Activated CD8-positive, alpha-beta T cell treated with anti-CD3 and anti-CD28 coated beads for 36 hours (primary cell): ENCODE data around the gene CEP350. TPM values are rescaled to one million over a fixed set of nuclear protein-coding genes. Genes with fewer than 3 reads are reported as not detected.

ENCODE experiments used
- ATAC-seq: fragments of 200-7000 bp; cut with Tn5 transposase; one replicate; pipeline ENCODE4 v1.10.0; 2021; ENCODE audit warnings: mild to moderate bottlenecking, moderate library complexity
- CTCF ChIA-PET: fragments of 350-600 bp; sonication (Branson Sonifier 250); formaldehyde crosslinking; loops from one replicate; lab custom pipeline; 2021; ENCODE audit warnings: antibody characterized with exemption; lab: Charles Lee
- POLR2A ChIA-PET: fragments of 350-600 bp; sonication (Branson Sonifier 250); formaldehyde crosslinking; loops from one replicate; lab custom pipeline; 2021; ENCODE audit warnings: antibody characterized with exemption; lab: Charles Lee
- DNase-seq: peaks from one replicate; pipeline ENCODE4 v3.0.0-alpha.2; 2020
- H3K27ac Mint-ChIP-seq: one replicate; pipeline ENCODE4 v1.8.0; 2021; ENCODE audit warnings: mild to moderate bottlenecking, mixed read lengths
- H3K27me3 Mint-ChIP-seq: one replicate; pipeline ENCODE4 v1.8.0; 2021; ENCODE audit warnings: mixed read lengths
- H3K36me3 Mint-ChIP-seq: one replicate; pipeline ENCODE4 v1.8.0; 2021; ENCODE audit warnings: low read depth, mixed read lengths
- H3K4me1 Mint-ChIP-seq: one replicate; pipeline ENCODE4 v1.8.0; 2021; ENCODE audit warnings: low read depth, mixed read lengths
- H3K4me3 Mint-ChIP-seq: one replicate; pipeline ENCODE4 v1.8.0; 2021; ENCODE audit warnings: mild to moderate bottlenecking, moderate library complexity, mixed read lengths
- H3K9me3 Mint-ChIP-seq: one replicate; pipeline ENCODE4 v1.8.0; 2021; ENCODE audit warnings: mixed read lengths
- intact Hi-C: fragments of 100-400 bp; cut with micrococcal nuclease; formaldehyde crosslinking; loops from one replicate; pipeline ENCODE4 v1.10.0; 2022
- total RNA-seq, 2 experiments: library from RNA; stranded (reverse); gene quantifications; one replicate each; pipeline ENCODE4 v1.2.3, GENCODE V29; 2021
- TF ChIP-seq, protein P1 (sequence below): fragments of 200-600 bp; IDR thresholded peaks from one replicate; pipeline ENCODE4 v1.8.0; 2022; ENCODE audit warnings: antibody characterized with exemption, mild to moderate bottlenecking

The CEP350 gene
- total RNA-seq, 2 experiments from 2014 or later = 38.9 to 42.3 TPM

DNA sequence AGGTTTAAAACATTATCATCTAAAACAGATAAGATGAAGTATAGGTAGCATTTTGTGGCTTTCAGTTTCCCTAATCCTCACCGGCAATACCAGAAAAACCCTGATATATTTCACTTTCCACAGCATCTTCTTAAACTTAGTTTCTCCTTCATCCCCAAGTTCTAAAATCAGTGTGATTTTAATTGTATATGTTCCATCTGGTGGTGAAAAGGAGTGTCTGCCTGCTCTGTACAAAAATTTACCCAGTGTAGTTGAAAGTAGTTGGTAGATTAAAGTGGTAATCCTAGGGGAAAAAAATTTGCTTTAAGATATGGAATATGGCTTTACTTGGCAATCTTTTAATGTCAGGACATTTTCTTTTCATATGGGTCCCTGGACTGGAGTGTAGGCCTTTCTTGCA lies 74.3 kb downstream of the CEP350 start:
- Mint-ChIP-seq H3K27ac (peak overlapping the region; percentile 8), H3K36me3 (peaks cover 18% of the 10 kb centered on the region), H3K27me3 (no peaks in the 10 kb centered on the region), H3K4me3 (no peak overlapping the region), H3K9me3 (no peaks in the 10 kb centered on the region), H3K4me1 (peaks cover 3% of the 10 kb centered on the region)
- intact Hi-C loops = no loop called here
- DNase-seq = no peak
- TF ChIP-seq, protein P1, sequence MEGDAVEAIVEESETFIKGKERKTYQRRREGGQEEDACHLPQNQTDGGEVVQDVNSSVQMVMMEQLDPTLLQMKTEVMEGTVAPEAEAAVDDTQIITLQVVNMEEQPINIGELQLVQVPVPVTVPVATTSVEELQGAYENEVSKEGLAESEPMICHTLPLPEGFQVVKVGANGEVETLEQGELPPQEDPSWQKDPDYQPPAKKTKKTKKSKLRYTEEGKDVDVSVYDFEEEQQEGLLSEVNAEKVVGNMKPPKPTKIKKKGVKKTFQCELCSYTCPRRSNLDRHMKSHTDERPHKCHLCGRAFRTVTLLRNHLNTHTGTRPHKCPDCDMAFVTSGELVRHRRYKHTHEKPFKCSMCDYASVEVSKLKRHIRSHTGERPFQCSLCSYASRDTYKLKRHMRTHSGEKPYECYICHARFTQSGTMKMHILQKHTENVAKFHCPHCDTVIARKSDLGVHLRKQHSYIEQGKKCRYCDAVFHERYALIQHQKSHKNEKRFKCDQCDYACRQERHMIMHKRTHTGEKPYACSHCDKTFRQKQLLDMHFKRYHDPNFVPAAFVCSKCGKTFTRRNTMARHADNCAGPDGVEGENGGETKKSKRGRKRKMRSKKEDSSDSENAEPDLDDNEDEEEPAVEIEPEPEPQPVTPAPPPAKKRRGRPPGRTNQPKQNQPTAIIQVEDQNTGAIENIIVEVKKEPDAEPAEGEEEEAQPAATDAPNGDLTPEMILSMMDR = no peak
- no peak for ATAC-seq
- ChIA-PET POLR2A (interaction anchor here (1.4 kb wide), 1 partner anchor 74 kb away, joined by 4 read pairs; the partner anchor contains the start of gene CEP350), CTCF (no interaction called here)

DNA sequence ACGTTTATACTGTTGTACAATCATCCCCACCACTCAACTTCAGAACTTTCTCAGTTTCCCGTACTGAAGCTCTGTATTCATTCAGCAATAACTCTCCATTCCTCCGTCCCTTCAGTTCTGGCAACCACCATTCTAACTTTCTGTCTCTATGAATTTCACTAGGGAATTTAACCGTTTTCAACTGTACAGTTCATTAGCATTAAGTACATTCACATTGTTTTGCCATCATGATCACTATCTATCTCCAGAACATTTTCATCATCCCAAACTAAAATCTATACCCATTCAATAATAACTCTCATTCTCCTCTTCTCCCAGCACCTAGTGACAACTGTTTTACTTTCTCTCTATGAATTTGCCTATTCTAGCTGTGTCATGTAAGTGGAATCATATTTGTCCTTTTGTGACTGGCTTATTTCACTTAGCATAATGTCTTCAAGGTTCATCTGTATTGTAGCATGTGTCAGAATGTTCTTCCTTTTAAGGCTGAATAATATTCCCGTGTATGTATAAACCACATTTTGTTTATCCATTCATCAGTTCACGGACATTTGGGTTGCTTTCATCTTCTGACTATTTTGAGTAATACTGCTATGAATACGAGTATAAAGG lies 75.0 kb downstream of the CEP350 start:
- no peak overlapping the region for H3K27ac Mint-ChIP-seq

DNA sequence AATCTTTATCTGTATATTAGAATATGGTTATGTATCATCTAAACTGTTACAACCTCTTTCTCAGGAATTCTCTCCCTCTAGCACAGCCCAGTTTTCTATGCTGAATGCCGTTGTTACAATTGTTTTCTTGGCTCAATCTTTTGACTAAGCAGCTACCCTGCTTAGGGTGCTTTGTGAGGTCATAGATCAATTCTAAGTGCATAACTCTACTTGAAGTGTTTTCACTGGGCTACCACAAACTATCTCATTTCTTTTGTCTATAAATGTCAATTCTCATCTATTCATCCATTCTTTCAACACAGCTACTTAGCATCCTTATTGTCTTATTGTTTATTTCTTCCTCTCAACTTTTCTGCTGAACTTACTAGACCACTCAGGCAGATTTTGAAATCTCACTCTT lies 77.1 kb downstream of the CEP350 start:
- Mint-ChIP-seq H3K4me1 (peaks cover 3% of the 10 kb centered on the region), H3K27ac (no peak overlapping the region), H3K4me3 (no peak overlapping the region), H3K9me3 (no peaks in the 10 kb centered on the region), H3K27me3 (no peaks in the 10 kb centered on the region), H3K36me3 (peaks cover 21% of the 10 kb centered on the region)
- CTCF ChIA-PET = interaction anchor here (1.1 kb wide), 1 partner anchor 164 kb away, joined by 4 read pairs; no protein-coding TSS in a partner anchor
- intact Hi-C loops = no loop called here
- POLR2A ChIA-PET = interaction anchor here (0.6 kb wide), 1 partner anchor 98 kb away, joined by 3 read pairs; no protein-coding TSS in a partner anchor
- ATAC-seq = no peak
- DNase-seq = no peak
- TF ChIP-seq, protein P1 = no peak

More for the DNA sequence above, 75.0 kb downstream of the CEP350 start:
- H3K27me3 Mint-ChIP-seq = no peaks in the 10 kb centered on the region
- ChIA-PET CTCF (no interaction called here), POLR2A (no interaction called here)
- H3K36me3 Mint-ChIP-seq = peaks cover 21% of the 10 kb centered on the region
- H3K9me3 Mint-ChIP-seq = no peaks in the 10 kb centered on the region
- H3K4me1 Mint-ChIP-seq = peaks cover 3% of the 10 kb centered on the region
- ATAC-seq = no peak
- no peak overlapping the region for H3K4me3 Mint-ChIP-seq
- DNase-seq = no peak
- intact Hi-C loops = no loop called here
- TF ChIP-seq, protein P1 = no peak

DNA sequence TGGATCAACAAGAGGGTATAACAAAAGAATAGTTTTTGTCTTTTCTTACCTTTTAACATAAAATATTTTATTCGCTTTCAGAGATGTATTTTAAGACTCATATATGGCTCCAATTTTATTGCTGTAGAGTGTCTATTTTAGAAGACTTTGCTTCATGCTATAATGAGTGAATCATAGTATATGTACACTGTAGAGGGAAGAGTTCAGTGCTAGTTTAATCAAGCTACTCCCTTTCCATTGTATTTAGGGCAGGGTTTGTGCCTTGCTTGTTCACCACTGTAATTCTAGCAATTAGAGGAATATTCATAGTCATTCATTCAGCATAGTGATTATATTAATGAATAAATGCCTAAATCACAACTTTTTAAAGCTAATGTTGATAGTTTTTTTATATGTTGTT lies 78.8 kb downstream of the CEP350 start:
- intact Hi-C loops = no loop called here
- DNase-seq (no peak), ATAC-seq (no peak)
- Mint-ChIP-seq H3K27ac (no peak overlapping the region), H3K4me3 (no peak overlapping the region), H3K9me3 (no peaks in the 10 kb centered on the region), H3K4me1 (peaks cover 3% of the 10 kb centered on the region), H3K36me3 (peaks cover 32% of the 10 kb centered on the region), H3K27me3 (no peaks in the 10 kb centered on the region)
- ChIA-PET CTCF (interaction anchor here (0.6 to 2.0 kb wide), 3 partner anchors 68 to 223 kb away, joined by 3 to 6 read pairs (median 4); no protein-coding TSS in a partner anchor), POLR2A (no interaction called here)
- TF ChIP-seq, protein P1 = no peak

DNA sequence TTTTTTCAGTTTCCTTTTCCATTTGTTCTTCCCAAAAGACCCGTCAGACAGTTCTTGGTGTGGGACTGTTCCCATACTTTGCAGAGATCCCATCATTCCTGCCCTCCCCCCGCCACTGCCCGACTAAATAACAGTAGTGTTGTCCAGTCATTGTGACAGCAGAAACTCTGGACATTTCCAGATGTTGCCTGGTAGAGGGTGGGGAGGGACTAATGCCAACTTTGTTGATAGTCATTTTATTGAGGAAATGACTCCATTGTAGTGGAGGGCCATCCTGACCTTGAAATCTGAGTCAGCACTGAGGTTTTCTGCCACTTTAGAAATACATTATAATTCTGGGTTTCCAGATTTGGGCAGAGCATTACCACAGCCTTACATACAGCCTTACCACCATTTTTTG lies 85.4 kb downstream of the CEP350 start:
- ATAC-seq (no peak), DNase-seq (no peak)
- Mint-ChIP-seq H3K4me3 (no peak overlapping the region), H3K4me1 (no peaks in the 10 kb centered on the region), H3K36me3 (peaks cover 28% of the 10 kb centered on the region), H3K27ac (peak overlapping the region; percentile 0), H3K27me3 (no peaks in the 10 kb centered on the region), H3K9me3 (no peaks in the 10 kb centered on the region)
- TF ChIP-seq, protein P1 = no peak
- CTCF ChIA-PET = no interaction called here
- intact Hi-C loops = no loop called here
- POLR2A ChIA-PET = no interaction called here
